Urothelium cell line (cell line): Measurements from ENCODE around the gene PCDHGB5.
"Not testable (repeated sequence)": the region's sequence is repeated elsewhere in the genome, so short reads cannot be mapped to it uniquely, and the experiment has no call there.

Experiments used
- DNase-seq: peaks from one replicate; pipeline ENCODE4 v3.0.0; 2011; ENCODE audit warnings: low spot score, mixed read lengths
- FAIRE-seq: peaks from 2 replicates; lab custom pipeline; 2011; peaks lifted over from hg19 to GRCh38; lab: Jason Lieb, UNC

PCDHGB5 gene

DNA sequence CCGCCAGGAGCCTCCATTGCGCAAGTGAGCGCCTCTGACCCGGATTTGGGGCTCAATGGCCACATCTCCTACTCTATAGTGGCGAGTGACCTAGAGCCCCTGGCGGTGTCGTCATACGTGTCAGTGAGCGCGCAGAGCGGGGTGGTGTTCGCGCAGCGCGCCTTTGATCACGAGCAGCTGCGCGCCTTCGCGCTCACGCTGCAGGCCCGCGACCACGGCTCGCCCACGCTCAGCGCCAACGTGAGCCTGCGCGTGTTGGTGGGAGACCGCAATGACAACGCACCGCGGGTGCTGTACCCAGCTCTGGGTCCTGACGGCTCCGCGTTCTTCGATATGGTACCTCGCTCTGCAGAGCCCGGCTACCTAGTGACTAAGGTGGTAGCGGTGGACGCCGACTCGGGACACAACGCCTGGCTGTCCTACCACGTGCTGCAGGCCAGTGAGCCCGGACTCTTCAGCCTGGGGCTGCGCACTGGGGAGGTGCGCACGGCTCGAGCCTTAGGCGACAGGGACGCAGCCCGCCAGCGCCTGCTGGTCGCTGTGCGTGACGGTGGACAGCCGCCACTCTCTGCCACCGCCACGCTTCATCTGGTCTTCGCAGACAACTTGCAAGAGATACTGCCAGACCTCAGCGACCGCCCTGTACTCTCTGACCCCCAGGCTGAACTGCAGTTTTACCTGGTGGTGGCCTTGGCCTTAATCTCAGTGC, 12.0 kb downstream of the PCDHGB5 start:
- FAIRE-seq = no peak
- DNase-seq = no peak

DNA sequence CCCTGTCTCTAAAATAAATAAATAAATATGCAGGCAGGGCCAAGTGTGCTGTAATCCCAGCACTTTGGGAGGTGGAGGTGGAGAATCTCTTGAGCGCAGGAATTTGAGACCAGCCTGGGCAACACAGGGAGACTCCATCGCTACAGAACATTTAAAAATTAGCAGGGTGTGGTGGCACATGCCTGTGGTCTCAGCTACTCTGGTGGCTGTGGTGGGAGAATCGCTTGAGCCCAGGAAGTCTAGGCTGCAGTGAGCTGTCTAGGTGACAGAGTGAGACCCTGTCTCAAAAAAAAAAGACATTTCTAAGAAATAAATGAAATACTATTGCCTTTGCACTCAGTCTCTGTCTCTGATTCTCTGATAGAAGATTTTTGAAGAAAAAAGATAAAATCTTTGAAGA, 13.8 kb downstream of the PCDHGB5 start:
- FAIRE-seq (no peak), DNase-seq (no peak)

DNA sequence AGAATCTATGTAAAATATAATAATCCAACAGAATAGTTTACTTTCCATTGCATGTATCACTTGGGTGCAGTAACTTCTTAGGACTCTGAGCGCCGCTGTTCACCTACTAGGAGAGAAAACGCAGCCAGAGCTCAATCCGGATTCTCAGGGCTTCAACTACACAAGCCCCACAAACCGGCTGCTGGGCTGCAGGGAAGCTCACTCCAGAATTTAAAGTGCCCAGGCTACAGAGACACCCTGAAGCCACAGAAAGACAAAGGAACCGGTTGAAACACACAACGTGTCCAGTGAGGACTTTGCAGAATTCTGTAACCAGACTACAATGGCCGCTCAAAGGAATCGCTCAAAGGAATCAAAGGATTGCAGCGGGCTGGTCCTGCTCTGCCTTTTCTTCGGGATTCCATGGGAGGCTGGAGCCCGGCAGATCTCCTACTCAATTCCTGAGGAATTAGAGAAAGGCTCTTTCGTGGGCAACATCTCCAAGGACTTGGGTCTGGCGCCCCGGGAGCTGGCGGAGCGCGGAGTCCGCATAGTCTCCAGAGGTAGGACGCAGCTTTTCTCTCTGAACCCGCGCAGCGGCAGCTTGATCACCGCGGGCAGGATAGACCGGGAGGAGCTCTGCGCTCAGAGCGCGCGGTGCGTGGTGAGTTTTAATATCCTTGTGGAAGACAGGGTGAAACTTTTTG, 15.2 kb downstream of the PCDHGB5 start, which contains the start of gene PCDHGA10:
PCDHGA10 (plus strand) TSS at position 134 of the 686 bp plus-strand sequence; CDS start at position 323, 189 bp downstream.
- FAIRE-seq = no peak
- DNase-seq = peak; percentile 24

DNA sequence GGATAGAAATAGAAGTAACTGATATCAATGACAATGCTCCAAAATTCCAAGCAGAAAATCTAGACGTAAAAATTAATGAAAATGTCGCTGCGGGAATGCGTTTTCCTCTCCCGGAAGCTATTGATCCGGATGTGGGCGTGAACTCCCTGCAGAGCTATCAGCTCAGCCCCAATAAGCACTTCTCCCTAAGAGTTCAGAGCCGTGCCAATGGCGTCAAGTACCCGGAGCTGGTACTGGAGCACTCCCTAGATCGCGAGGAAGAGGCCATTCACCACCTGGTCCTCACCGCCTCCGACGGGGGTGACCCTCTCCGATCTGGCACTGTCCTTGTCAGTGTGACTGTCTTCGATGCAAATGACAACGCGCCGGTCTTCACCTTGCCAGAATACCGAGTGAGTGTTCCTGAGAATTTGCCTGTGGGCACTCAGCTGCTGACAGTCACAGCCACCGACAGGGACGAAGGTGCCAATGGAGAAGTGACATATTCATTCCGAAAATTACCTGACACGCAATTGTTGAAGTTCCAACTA, 15.9 kb downstream of the PCDHGB5 start:
- DNase-seq = no peak
- FAIRE-seq = no peak

DNA sequence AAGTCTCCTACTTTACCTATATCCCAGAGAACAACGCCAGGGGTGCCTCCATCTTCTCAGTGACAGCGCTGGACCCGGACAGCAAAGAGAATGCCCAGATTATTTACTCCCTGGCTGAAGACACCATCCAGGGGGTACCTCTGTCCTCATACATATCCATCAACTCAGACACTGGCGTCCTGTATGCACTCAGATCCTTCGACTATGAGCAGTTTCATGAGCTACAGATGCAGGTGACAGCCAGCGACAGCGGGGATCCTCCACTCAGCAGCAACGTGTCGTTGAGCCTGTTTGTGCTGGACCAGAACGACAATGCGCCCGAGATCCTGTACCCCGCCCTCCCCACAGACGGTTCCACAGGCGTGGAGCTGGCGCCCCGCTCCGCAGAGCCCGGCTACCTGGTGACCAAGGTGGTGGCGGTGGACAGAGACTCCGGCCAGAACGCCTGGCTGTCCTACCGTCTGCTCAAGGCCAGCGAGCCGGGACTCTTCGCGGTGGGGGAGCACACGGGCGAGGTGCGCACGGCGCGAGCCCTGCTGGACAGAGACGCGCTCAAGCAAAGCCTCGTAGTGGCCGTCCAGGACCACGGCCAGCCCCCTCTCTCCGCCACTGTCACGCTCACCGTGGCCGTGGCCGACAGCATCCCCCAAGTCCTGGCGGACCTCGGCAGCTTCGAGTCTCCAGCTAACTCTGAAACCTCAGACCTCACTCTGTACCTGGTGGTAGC, 17.0 kb downstream of the PCDHGB5 start:
- DNase-seq, FAIRE-seq: not testable (repeated sequence)

DNA sequence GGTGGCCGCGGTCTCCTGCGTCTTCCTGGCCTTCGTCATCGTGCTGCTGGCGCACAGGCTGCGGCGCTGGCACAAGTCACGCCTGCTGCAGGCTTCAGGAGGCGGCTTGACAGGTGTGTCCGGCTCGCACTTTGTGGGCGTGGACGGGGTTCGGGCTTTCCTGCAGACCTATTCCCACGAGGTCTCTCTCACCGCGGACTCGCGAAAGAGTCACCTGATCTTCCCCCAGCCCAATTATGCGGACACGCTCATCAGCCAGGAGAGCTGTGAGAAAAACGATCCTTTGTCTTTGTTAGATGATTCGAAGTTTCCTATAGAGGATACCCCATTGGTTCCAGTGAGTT, 17.5 kb downstream of the PCDHGB5 start:
- FAIRE-seq, DNase-seq: not testable (repeated sequence)

DNA sequence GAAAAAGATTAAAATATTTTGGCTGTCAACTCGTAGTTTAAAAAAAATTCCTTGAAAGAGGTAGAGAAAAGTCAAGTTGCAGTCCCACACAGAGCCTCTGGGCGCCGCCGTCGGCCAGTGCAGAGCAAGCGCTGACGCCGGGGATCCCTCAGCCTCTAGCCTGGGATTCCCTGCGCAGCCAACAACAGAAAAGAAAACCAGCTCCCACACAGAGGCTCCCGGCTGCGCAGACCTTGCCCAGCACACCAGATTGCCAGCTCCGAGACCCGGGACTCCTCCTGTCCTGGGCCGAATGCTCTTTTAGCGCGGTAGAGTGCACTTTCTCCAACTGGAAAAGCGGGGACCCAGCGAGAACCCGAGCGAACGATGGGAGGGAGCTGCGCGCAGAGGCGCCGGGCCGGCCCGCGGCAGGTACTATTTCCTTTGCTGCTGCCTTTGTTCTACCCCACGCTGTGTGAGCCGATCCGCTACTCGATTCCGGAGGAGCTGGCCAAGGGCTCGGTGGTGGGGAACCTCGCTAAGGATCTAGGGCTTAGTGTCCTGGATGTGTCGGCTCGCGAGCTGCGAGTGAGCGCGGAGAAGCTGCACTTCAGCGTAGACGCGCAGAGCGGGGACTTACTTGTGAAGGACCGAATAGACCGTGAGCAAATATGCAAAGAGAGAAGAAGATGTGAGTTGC, 19.9 kb downstream of the PCDHGB5 start, which contains the start of gene PCDHGB7:
PCDHGB7 (plus strand) TSS at position 184 of the 679 bp plus-strand sequence; CDS start at position 367, 183 bp downstream.
- DNase-seq, FAIRE-seq: not testable (repeated sequence)

DNA sequence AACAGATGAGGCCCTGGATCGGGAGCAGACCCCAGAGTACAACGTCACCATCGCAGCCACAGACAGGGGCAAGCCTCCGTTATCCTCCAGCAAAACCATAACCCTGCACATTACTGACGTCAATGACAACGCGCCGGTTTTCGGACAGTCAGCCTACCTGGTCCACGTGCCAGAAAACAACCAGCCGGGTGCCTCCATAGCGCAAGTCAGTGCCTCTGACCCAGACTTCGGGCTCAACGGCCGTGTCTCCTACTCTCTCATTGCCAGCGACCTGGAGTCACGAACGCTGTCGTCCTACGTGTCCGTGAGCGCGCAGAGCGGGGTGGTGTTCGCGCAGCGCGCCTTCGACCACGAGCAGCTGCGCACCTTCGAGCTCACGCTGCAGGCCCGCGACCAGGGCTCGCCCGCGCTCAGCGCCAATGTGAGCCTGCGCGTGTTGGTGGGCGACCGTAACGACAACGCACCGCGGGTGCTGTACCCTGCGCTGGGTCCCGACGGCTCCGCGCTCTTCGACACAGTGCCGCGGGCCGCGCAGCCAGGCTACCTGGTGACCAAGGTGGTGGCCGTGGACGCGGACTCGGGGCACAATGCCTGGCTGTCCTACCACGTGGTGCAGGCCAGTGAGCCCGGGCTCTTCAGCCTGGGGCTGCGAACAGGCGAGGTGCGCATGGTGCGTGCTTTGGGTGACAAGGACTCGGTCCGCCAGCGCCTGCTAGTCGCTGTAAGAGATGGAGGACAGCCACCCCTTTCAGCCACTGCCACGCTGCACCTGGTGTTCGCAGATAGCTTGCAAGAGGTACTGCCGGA, 21.5 kb downstream of the PCDHGB5 start:
- FAIRE-seq (no peak), DNase-seq (no peak)

DNA sequence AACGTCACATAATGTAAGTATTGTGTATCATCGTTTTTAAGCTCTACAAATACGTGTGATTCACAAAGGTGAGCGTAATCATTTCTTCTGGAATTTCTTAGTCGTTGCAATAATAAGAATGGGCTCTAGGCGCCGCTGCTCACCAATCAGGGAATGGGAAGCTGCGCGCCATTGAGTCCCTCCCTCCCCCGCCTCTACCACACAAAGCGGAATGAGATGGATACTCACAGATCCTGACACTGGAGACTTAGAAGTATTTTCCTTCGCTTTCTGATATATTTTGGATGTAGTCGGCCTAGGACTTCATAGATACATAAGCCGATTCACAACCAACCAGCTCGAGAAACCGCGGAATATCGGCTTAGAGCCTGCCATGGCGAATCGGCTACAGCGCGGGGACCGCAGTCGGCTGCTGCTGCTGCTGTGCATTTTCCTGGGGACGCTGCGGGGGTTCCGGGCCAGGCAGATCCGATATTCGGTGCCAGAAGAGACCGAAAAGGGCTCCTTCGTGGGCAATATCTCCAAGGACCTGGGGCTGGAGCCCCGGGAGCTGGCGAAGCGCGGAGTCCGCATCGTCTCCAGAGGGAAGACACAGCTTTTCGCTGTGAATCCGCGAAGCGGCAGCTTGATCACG, 23.2 kb downstream of the PCDHGB5 start, which contains the start of gene PCDHGA11:
PCDHGA11 (plus strand) TSS at position 197 of the 634 bp plus-strand sequence; CDS start at position 374, 177 bp downstream.
- FAIRE-seq (no peak), DNase-seq (no peak)

DNA sequence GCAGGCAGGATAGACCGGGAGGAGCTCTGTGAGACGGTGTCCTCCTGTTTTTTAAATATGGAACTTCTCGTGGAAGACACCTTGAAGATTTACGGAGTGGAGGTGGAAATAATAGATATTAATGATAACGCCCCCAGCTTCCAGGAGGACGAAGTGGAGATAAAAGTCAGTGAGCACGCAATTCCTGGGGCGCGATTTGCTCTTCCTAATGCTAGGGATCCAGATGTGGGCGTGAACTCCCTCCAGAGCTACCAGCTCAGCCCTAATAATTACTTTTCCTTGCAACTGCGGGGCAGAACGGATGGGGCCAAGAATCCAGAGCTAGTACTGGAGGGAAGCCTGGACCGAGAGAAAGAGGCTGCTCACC, 23.7 kb downstream of the PCDHGB5 start:
- FAIRE-seq (no peak), DNase-seq (no peak)

DNA sequence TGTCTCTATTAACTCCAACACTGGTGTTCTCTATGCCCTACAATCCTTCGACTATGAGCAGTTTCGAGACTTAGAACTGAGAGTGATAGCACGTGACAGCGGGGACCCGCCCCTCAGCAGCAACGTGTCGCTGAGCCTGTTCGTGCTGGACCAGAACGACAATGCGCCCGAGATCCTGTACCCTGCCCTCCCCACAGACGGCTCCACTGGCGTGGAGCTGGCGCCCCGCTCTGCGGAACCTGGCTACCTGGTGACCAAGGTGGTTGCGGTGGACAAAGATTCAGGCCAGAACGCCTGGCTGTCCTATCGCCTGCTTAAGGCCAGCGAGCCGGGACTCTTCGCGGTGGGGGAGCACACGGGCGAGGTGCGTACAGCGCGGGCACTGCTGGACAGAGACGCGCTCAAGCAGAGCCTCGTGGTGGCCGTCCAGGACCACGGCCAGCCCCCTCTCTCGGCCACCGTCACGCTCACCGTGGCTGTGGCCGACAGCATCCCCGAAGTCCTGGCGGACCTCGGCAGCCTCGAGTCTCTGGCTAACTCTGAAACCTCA, 25.1 kb downstream of the PCDHGB5 start:
- FAIRE-seq = no peak
- DNase-seq = no peak

DNA sequence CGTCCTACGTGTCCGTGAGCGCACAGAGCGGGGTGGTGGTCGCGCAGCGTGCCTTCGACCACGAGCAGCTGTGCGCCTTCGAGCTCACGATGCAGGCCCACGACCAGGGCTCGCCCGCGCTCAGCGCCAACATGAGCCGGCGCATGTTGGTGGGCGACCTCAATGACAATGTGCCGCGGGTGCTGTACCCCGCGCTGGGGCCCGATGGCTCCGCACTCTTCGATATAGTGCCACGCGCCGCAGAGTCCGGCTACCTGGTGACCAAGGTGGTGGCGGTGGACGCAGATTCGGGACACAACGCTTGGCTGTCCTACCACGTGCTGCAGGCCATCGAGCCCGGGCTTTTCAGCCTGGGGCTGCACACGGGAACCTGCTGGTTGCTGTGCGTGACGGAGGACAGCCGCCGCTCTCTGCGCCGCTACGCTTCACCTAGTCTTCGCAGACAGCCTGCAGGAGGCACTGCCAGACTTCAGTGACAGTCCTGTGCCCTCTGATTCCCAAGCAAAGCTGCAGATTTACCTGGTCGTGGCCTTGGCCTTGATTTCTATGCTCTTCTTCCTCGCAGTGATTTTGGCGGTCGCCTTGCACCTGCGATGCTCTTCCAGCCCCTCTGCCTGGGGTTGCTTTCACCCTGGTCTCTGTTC, 30.2 kb downstream of the PCDHGB5 start:
- DNase-seq (no peak), FAIRE-seq (no peak)

DNA sequence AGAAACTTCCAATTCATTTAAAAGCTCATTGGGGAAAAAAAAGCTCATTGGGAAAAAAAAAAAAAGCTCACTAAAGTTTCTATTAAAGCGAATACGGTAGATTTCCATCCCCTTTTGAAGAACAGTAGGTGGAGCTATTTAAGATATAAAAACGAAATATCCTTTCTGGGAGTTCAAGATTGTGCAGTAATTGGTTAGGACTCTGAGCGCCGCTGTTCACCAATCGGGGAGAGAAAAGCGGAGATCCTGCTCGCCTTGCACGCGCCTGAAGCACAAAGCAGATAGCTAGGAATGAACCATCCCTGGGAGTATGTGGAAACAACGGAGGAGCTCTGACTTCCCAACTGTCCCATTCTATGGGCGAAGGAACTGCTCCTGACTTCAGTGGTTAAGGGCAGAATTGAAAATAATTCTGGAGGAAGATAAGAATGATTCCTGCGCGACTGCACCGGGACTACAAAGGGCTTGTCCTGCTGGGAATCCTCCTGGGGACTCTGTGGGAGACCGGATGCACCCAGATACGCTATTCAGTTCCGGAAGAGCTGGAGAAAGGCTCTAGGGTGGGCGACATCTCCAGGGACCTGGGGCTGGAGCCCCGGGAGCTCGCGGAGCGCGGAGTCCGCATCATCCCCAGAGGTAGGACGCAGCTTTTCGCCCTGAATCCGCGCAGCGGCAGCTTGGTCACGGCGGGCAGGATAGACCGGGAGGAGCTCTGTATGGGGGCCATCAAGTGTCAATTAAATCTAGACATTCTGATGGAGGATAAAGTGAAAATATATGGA, 32.8 kb downstream of the PCDHGB5 start, which contains the start of gene PCDHGA12:
PCDHGA12 (plus strand) TSS at position 176 of the 782 bp plus-strand sequence; CDS start at position 429, 253 bp downstream.
- FAIRE-seq = no peak
- no peak for DNase-seq

DNA sequence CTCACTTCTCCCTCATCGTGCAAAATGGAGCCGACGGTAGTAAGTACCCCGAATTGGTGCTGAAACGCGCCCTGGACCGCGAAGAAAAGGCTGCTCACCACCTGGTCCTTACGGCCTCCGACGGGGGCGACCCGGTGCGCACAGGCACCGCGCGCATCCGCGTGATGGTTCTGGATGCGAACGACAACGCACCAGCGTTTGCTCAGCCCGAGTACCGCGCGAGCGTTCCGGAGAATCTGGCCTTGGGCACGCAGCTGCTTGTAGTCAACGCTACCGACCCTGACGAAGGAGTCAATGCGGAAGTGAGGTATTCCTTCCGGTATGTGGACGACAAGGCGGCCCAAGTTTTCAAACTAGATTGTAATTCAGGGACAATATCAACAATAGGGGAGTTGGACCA, 33.5 kb downstream of the PCDHGB5 start:
- DNase-seq = no peak
- no peak for FAIRE-seq

DNA sequence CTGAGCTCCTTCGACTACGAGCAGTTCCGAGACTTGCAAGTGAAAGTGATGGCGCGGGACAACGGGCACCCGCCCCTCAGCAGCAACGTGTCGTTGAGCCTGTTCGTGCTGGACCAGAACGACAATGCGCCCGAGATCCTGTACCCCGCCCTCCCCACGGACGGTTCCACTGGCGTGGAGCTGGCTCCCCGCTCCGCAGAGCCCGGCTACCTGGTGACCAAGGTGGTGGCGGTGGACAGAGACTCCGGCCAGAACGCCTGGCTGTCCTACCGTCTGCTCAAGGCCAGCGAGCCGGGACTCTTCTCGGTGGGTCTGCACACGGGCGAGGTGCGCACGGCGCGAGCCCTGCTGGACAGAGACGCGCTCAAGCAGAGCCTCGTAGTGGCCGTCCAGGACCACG, 34.6 kb downstream of the PCDHGB5 start:
- FAIRE-seq = not testable (repeated sequence)

DNA sequence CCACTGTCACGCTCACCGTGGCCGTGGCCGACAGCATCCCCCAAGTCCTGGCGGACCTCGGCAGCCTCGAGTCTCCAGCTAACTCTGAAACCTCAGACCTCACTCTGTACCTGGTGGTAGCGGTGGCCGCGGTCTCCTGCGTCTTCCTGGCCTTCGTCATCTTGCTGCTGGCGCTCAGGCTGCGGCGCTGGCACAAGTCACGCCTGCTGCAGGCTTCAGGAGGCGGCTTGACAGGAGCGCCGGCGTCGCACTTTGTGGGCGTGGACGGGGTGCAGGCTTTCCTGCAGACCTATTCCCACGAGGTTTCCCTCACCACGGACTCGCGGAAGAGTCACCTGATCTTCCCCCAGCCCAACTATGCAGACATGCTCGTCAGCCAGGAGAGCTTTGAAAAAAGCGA, 35.0 kb downstream of the PCDHGB5 start:
- FAIRE-seq, DNase-seq: not testable (repeated sequence)

More for the DNA sequence above, 34.6 kb downstream of the PCDHGB5 start:
- not testable (repeated sequence) for DNase-seq

DNA sequence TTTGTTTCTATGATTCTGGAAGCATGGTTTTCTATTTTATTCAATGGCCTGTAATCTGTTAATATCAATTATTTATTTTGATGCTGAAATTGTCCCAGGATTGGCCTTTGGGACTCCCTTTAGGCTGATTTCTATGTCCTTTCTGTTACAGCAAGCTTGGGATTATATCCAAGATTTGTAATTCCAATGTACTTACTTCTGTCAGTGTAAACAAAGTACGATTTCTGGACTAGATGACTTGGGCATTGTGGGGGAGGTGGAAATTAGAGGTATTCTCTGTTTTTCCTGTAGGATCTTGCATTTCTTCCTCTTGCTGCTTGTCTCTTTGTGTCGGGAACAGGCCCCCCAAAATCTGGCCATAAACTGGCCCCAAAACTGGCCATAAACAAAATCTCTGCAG, 36.3 kb downstream of the PCDHGB5 start:
- no peak for DNase-seq
- no peak for FAIRE-seq

DNA sequence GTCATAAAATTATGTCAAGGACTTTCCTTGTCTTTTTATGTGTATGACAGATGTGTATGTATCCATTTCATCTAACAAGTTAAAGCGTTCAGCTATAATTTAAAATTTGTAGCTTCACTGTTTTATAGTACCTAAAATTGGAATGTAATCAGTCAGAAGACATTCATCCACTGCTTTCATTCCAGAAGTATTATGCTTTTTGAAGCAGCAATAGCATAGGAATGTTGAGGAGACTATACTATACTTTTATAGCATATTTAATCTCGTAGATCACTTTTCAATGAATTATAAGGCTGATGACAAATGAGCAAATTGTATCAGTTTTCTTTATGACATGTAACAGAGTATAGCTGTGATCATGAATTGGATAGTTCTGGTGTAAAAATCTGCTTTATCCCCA, 39.5 kb downstream of the PCDHGB5 start:
- DNase-seq = no peak
- no peak for FAIRE-seq
